GM21825 (cell line): ENCODE measurements around the gene MFSD6.

Experiments used
- ATAC-seq: cut with Tn5 transposase; IDR thresholded peaks from one replicate; pipeline ENCODE4 v1.9.1; 2021; ENCODE audit warnings: mild to moderate bottlenecking, moderate library complexity; ENCODE audit not compliant: unreplicated experiment

The MFSD6 gene

GRCh38 chr2:190435031-190435670 is 27.0 kb downstream of the MFSD6 start:
- no peak for ATAC-seq

GRCh38 chr2:190436557-190436956 is 28.4 kb downstream of the MFSD6 start:
- ATAC-seq: no peak

DNA sequence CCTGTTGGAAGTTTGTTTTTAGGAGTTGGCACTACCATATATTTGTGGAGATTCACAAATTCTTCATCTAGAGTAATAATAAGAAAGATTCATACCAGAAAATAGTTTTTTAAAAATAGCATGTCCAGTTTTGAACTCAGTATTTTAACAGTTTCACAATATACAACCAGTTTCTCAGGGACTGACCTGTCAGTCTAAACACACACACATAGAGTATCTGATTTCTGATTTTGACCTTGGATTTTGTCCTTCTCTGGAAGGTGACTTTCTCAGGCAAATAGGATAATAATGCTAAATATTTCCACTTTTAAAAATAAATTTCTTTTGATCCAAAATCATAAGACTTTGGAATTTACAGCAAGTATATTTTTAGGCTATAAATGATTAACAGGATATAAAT is 32.0 kb downstream of the MFSD6 start:
- no peak for ATAC-seq

DNA sequence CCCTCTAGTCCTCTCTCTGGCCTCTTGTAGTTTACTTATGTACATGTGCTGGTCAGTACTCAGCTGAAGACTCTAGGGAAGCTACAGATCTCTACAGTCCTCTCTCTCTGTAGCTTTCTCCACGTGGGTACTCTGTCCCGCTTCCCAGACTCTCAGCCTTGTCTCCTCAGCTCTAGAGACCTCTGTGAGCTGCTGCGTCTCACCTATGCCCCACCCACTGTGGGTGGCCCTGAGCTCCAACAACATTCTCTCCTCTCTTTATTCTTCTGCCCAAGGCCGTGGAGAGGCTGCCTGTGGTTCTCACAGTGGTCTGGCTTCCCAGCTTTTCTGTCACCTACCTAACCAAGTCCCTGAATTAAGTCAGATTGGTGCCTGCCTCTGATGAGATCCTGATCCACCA is 33.4 kb downstream of the MFSD6 start:
- no peak for ATAC-seq

DNA sequence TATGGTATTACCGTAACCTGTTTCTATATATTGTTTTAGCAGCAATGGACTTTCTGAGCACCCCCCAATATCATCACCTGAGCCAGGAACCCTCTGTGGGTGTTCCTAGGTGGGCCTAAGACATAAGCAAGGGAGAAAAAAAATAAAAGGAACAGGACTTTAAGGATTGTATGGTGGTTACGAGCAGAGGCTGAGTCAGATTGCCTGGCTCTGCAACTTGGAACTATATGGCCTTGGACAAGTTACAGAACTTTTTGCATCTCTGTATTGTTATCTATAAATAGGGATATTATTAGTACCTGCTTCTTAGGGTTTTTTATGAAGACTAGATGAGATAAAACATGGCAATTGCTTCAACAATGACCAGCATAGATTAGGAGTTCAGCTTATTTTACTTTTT is 34.9 kb downstream of the MFSD6 start:
- ATAC-seq: no peak

GRCh38 chr2:190443778-190444481 is 35.8 kb downstream of the MFSD6 start:
- ATAC-seq: no peak

DNA sequence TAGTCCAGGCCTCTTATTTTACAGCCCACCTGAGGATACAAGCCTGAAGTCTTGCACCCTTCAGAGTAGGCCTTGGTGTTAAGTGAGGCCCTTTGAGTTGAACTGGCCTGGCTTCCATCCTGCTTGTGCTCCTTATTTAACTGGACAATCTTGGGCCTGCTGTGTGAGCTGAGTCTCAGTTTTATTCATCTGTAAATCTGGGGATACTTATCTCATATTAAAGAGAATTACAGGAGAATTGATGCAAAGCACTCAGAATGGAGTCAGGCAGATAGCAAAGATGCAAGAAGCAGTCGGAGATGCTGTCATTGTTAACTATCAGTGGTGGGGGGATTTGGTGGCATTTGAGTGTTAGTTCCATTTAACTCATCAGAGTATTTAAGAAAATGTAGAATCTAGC is 36.8 kb downstream of the MFSD6 start:
- ATAC-seq: no peak

DNA sequence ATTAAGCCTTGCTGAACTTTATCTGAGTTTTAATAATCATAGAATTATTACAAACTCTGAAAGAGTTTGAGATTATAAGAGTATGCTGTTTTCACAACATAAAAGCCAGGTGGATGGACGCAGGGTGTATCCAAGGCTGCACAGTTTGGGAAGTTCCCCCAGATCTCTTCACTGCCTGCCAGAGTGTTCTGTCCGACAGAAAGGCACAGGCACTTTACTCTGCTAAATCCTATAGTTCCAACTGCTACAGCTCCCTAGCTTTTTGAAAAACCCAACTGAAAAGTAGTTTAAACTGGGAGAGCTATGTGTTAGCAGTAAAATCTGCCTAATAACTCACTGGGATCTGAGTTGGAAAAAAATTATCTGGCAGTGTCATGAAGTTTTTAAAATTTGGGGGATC is 38.0 kb downstream of the MFSD6 start:
- no peak for ATAC-seq

DNA sequence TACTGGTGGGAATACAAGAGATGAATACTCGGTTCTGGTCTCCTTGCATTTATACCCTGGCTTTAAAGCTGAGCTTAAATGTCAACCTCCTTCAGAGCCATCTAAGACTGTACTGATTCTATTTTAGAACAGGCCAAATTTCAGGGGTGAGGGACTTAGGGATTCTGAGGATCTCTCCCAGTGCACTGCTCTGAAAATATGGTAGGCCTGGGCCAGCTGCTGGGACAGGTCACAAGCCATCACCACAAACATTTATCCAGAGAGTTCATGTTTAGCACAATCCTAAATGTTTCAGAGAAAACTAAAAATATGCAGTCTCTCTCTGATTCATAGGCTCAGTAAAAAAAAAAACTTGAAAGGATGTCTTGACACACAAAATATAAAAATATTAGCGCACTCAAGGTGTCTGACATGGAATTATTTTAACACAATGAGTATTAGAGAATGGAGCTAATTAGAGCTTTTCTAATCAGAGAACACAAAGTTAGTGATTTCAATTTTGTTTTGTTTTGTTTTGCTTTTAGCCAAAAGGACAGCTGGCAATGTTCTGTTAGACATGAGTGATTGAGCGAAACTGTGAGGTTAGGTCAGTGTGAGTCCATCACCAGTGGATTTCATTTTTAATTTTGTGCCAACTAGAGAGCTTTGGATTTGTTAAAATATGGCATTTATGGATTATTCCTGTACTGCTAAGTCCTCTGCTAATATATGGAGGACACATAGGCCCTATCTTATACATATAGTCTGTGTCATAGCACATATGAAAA is 38.8 kb downstream of the MFSD6 start:
- ATAC-seq: no peak

GRCh38 chr2:190447766-190448165 is 39.6 kb downstream of the MFSD6 start:
- no peak for ATAC-seq

GRCh38 chr2:190449925-190450324 is 41.8 kb downstream of the MFSD6 start:
- ATAC-seq: no peak

GRCh38 chr2:190450363-190450762 is 42.2 kb downstream of the MFSD6 start:
- no peak for ATAC-seq

- ATAC-seq: no peak
These were observed 43.5 kb downstream of the MFSD6 start for GRCh38 chr2:190451561-190452176.

DNA sequence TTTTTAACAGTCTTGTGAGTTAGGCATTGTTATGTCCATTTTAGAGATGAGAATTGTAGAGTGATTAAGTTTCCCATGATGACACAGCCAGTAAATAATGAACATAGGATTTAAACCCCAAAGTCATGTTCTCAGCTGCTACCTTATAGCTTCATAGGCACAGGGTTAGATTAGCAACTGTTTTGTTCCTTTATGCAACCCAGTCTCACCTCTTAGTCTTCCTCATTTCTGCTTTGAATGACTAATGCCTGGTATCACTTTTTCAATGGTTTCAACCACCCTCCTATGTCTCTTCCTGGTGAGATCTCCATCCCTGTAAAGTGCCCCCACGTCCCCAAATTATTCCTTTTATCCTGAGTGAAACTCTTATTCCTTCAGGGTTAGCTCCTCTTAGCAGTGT is 44.3 kb downstream of the MFSD6 start:
- ATAC-seq: no peak

- ATAC-seq: no peak
These were observed 46.6 kb downstream of the MFSD6 start for GRCh38 chr2:190454795-190455194.

DNA sequence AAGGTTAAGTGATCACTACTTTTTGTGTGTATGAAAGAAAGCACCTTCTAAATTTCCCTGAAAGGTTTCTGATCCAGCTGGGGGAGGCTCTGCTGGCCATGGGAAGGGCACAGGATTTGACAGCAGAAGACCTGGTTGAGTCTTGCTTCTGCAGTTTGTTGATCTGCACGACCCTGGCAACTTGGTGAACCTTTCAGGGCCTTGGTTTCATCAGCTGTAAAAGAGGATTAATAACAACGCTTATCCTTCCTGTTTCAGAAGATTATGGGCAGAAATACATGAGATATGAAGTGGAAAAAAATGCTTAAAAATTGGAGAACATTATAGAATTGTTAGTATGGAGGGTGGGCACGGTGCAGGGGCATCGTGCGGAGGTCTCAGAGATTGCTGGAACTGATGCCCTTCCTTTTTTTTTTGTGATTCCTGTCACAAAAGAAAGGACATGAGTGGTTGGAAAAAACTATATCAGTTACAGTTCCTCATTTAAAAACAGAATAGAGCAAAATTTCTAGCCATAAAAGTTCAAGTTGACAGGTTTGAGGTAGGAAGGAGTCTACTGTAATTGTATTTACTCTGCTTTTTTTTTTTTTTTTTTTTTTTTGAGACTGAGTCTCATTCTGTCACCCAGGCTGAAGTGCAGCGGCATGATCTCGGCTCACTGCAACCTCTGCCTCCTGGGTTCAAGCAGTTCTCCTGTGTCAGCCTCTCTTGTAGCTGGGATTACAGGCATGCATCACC is 47.4 kb downstream of the MFSD6 start:
- ATAC-seq: no peak

DNA sequence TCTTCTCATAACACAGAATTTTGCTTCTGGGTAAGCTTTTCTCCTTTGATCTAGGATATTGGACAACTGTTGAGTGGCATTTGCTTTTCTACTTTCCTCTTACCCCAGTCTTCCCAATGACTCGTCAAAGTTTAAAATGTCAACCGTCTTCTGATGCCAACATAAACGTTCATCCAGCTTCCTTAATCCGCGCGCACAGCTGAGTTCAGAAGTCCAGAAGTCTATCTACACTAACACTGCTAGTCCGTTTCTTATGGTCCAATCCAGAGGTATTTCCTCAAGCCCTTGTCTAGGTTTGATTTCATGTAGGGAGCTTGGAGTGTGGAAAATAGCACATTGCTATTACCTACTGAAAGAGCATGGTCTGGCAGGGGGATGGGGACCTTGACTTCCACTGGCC is 48.7 kb downstream of the MFSD6 start:
- no peak for ATAC-seq

DNA sequence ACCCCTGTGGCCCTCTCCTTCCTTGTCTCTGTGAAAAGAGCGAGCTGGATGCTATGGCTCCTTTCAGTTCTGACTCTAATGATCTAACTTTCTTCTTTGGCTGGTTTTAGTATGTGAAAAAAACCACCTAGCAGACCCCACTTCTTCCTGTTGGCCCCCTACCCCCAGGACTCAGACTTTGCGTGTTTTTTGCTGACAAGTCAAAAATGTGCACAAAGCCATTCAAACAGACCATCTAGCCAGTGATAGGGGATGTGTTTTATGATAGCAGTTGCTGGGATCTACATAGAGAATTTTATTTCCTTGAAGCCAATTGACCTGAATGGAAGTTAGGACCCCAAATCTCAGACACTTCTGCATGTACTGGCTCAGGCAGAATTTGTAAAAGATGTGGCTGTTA is 49.1 kb downstream of the MFSD6 start:
- ATAC-seq: no peak

DNA sequence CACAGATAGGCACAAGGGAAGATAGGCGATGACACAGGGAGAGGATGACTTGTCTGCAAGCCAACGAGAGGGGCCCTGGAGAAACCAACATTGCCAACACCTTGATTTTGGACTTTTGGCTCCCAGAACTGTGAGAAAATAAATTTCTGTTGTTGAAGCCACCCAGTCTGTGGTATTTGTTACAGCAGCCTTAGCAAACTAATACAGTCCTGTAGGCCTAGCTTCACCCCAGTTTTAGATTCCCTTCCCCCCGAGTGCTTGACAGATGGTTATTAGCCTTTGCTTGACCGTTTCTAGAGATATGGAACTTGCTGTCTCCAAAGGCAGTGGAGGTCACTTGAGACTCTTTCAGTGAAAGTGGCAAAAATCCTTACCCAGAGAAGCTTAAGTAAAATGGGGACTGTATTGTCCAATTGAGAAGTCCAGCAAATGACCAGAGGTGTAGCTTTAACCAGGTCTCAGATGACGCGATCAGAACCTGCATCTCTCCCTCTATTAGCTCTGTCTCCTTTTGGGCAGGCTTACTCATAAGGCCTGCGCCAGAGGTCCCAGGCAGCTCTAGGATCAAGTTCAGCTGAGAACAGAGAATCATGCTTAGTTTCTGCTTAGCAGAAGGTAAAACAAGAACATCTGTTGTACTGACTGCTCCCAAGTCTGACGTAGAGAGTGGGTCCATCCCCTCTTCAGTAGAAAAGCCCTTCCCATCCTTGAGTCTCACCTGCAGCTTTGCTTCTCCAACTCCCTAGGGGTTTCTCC is 50.4 kb downstream of the MFSD6 start:
- ATAC-seq: no peak

GRCh38 chr2:190459881-190460280 is 51.7 kb downstream of the MFSD6 start:
- no peak for ATAC-seq
